ENCODE measurements around the gene ACSL3.
"Not testable (repeated sequence)": the region's sequence is repeated elsewhere in the genome, so short reads cannot be mapped to it uniquely, and the experiment has no call there.

The ACSL3 gene

GRCh38 chr2:222969491-222969890 lies 108.7 kb downstream of the ACSL3 start:
- DNase-seq (ENCODE audit: low read depth in 1 of 2, low spot score in 1 of 2) = no peak

- DNase-seq (ENCODE audit: low read depth in 1 of 2, low spot score in 1 of 2) = no peak
Observed at GRCh38 chr2:222972420-222972819, 111.6 kb downstream of the ACSL3 start.

GRCh38 chr2:222973237-222973636 lies 112.4 kb downstream of the ACSL3 start:
- DNase-seq (ENCODE audit: low read depth in 1 of 2, low spot score in 1 of 2) = no peak

GRCh38 chr2:222973733-222974132 lies 112.9 kb downstream of the ACSL3 start:
- DNase-seq (ENCODE audit: low read depth in 1 of 2, low spot score in 1 of 2) = no peak

GRCh38 chr2:222976521-222977061 lies 115.8 kb downstream of the ACSL3 start:
- no peak for DNase-seq (ENCODE audit: low read depth in 1 of 2, low spot score in 1 of 2)

- DNase-seq (ENCODE audit: low read depth in 1 of 2, low spot score in 1 of 2) = no peak
Observed at GRCh38 chr2:222977121-222977520, 116.3 kb downstream of the ACSL3 start.

- DNase-seq (ENCODE audit: low read depth in 1 of 2, low spot score in 1 of 2) = no peak
Observed at GRCh38 chr2:222978850-222979249, 118.0 kb downstream of the ACSL3 start.

- no peak for DNase-seq (ENCODE audit: low read depth in 1 of 2, low spot score in 1 of 2)
Observed at GRCh38 chr2:222979484-222979883, 118.6 kb downstream of the ACSL3 start.

GRCh38 chr2:222982010-222982908 lies 121.4 kb downstream of the ACSL3 start:
- DNase-seq (ENCODE audit: low read depth in 1 of 2, low spot score in 1 of 2) = no peak

- DNase-seq (ENCODE audit: low read depth in 1 of 2, low spot score in 1 of 2) = no peak
Observed at GRCh38 chr2:222982909-222983265, 122.1 kb downstream of the ACSL3 start.

- no peak for DNase-seq (ENCODE audit: low read depth in 1 of 2, low spot score in 1 of 2)
Observed at GRCh38 chr2:222984908-222985307, 124.1 kb downstream of the ACSL3 start.

GRCh38 chr2:222989431-222989830 lies 128.6 kb downstream of the ACSL3 start:
- DNase-seq (ENCODE audit: low read depth in 1 of 2, low spot score in 1 of 2) = no peak

GRCh38 chr2:222990206-222990605 lies 129.4 kb downstream of the ACSL3 start:
- DNase-seq (ENCODE audit: low read depth in 1 of 2, low spot score in 1 of 2) = not testable (repeated sequence)

GRCh38 chr2:222992137-222992536 lies 131.3 kb downstream of the ACSL3 start:
- DNase-seq (ENCODE audit: low read depth in 1 of 2, low spot score in 1 of 2) = no peak

Data from activated T-helper 1 cell treated with anti-CD3 and anti-CD28 coated beads, Interleukin-2, amount 50 U/mL, for 16 hours (primary cell).